Osteoblast (primary cell): Measurements from ENCODE around the gene BCL6B. TPM values are rescaled to one million over a fixed set of nuclear protein-coding genes. Genes with fewer than 3 reads are reported as not detected.
"Not testable (repeated sequence)": the region's sequence is repeated elsewhere in the genome, so short reads cannot be mapped to it uniquely, and the experiment has no call there.

Experiments
- DNase-seq: peaks from one replicate; pipeline ENCODE4 v3.0.0; 2011; ENCODE audit warnings: low spot score, mixed read lengths; ENCODE audit not compliant: insufficient read length; ENCODE audit errors: missing footprints
- H2AFZ ChIP-seq: 2 replicates; pipeline ENCODE4 v1.6.0; 2011; ENCODE audit warnings: mild to moderate bottlenecking, low read length
- H3K27ac ChIP-seq: 2 replicates; pipeline ENCODE4 v1.5.1; 2011; ENCODE audit warnings: mild to moderate bottlenecking, low read depth, low read length, moderate library complexity
- H3K27me3 ChIP-seq: 2 replicates; pipeline ENCODE4 v1.6.0; 2012; ENCODE audit warnings: mild to moderate bottlenecking, control low read depth, inconsistent platforms, low read length, moderate library complexity; ENCODE audit not compliant: insufficient read depth
- H3K36me3 ChIP-seq: 2 replicates; pipeline ENCODE4 v1.5.1; 2011; ENCODE audit warnings: mild to moderate bottlenecking, low read length, control low read depth, moderate library complexity; ENCODE audit not compliant: insufficient read depth
- H3K4me1 ChIP-seq: 2 replicates; pipeline ENCODE4 v1.5.1; 2011; ENCODE audit warnings: mild to moderate bottlenecking, low read length, control low read depth, moderate library complexity; ENCODE audit not compliant: insufficient read depth
- H3K4me2 ChIP-seq: 2 replicates; pipeline ENCODE4 v1.6.0; 2011; ENCODE audit warnings: mild to moderate bottlenecking, low read length; ENCODE audit not compliant: insufficient read depth
- H3K4me3 ChIP-seq: fragments of 200-600 bp; sonication (generic); 3 replicates; pipeline ENCODE4 v1.5.1; 2012; ENCODE audit warnings: mild to moderate bottlenecking, low read length, inconsistent platforms; ENCODE audit not compliant: insufficient read depth
- H3K79me2 ChIP-seq: 2 replicates; pipeline ENCODE4 v1.6.0; 2012; ENCODE audit warnings: mild to moderate bottlenecking, low read length, control low read depth, inconsistent platforms; ENCODE audit not compliant: insufficient read depth
- H3K9me3 ChIP-seq: 2 replicates; pipeline ENCODE4 v1.5.1; 2011; ENCODE audit warnings: low read depth, low read length, control low read depth
- H4K20me1 ChIP-seq: 2 replicates; pipeline ENCODE4 v1.6.0; 2012; ENCODE audit warnings: mild to moderate bottlenecking, low read length, control low read depth; ENCODE audit not compliant: insufficient read depth
- CTCF ChIP-seq: IDR thresholded peaks from 2 replicates; pipeline ENCODE4 v1.5.1; 2011; ENCODE audit warnings: mild to moderate bottlenecking, low read depth, low read length, moderate library complexity; ENCODE audit errors: extremely low read depth
- total RNA-seq: library from RNA; depleted of rRNA; stranded (reverse); fragments of >200 nt; gene quantifications from 2 replicates; pipeline ENCODE4 v1.2.3, GENCODE V29; 2012

BCL6B gene
- total RNA-seq, 1 donor: not detected

- H3K4me3 ChIP-seq: peak within 1 kb of the TSS; percentile 63
- H3K4me1 ChIP-seq: peaks cover 11% of the 10 kb centered on the region
- peaks cover 38% of the 10 kb centered on the region for H3K27me3 ChIP-seq
- DNase-seq: peak; percentile 90
- H3K27ac ChIP-seq: no peak within 1 kb of the TSS
- no peaks in the 10 kb centered on the region for H3K9me3 ChIP-seq
- no peak for TF ChIP-seq CTCF
- peak within 1 kb of the TSS; percentile 51 for H2AFZ ChIP-seq
- H3K79me2 ChIP-seq: no peaks in the 10 kb centered on the region
- no peaks in the 10 kb centered on the region for H4K20me1 ChIP-seq
- H3K36me3 ChIP-seq: no peaks in the 10 kb centered on the region
- H3K4me2 ChIP-seq: peak within 1 kb of the TSS; percentile 78
These were observed 20.8 kb downstream of the BCL6B start, which contains the start of gene SLC16A11 for GRCh38 chr17:7043497-7044198. Gene SLC16A11, minus strand, starts transcription at chr17:7044092. Its CDS starts 579 bp downstream, at chr17:7043513.

DNA sequence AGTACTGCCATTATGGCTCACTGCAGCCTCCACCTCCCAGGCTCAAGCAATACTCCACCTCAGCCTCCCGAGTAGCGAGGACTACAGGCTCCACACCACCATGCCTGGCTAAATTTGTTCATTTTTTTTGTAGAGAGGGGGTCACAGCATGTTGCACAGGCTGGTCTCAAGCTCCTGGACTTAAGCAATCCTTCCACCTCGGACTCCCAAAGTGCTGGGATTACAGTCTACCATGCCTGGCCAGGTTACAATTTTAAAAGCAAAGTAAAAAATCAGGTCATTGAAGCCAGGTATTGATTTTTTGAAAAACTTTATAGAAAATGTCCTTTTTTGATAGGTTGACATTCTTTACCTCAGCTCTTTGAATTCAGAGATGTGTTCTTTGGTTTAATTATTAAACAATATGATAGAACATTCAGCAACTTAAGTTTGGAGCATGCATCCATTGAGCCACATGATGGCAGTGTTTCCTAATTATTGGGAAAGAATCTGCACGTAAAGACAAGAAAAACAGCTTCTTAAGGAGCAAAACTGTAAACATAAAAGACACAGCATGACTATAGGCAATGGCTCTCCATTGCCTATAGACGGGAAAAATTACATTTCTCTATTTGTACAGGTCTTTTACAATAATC lies 22.8 kb downstream of the BCL6B start:
- H2AFZ ChIP-seq: no peak overlapping the region
- H3K4me2 ChIP-seq: peak overlapping the region; percentile 3

GRCh38 chr17:7046127-7046724 lies 23.4 kb downstream of the BCL6B start:
- Histone ChIP-seq H3K27ac (no peak overlapping the region), H3K4me2 (peak overlapping the region; percentile 3), H3K36me3 (no peaks in the 10 kb centered on the region), H3K79me2 (no peaks in the 10 kb centered on the region), H2AFZ (no peak overlapping the region), H4K20me1 (no peaks in the 10 kb centered on the region), H3K4me1 (peaks cover 11% of the 10 kb centered on the region), H3K27me3 (peaks cover 45% of the 10 kb centered on the region), H3K9me3 (no peaks in the 10 kb centered on the region), H3K4me3 (no peak overlapping the region)
- peak; percentile 69 for DNase-seq
- TF ChIP-seq CTCF: peak; percentile 3

More for the DNA sequence above, 22.8 kb downstream of the BCL6B start:
- Histone ChIP-seq H3K36me3 (no peaks in the 10 kb centered on the region), H3K9me3 (no peaks in the 10 kb centered on the region), H3K27ac (no peak overlapping the region), H4K20me1 (no peaks in the 10 kb centered on the region), H3K79me2 (no peaks in the 10 kb centered on the region), H3K4me3 (no peak overlapping the region), H3K4me1 (peaks cover 11% of the 10 kb centered on the region), H3K27me3 (peaks cover 43% of the 10 kb centered on the region)
- peak; percentile 93 for DNase-seq
- peak; percentile 89 for TF ChIP-seq CTCF

DNA sequence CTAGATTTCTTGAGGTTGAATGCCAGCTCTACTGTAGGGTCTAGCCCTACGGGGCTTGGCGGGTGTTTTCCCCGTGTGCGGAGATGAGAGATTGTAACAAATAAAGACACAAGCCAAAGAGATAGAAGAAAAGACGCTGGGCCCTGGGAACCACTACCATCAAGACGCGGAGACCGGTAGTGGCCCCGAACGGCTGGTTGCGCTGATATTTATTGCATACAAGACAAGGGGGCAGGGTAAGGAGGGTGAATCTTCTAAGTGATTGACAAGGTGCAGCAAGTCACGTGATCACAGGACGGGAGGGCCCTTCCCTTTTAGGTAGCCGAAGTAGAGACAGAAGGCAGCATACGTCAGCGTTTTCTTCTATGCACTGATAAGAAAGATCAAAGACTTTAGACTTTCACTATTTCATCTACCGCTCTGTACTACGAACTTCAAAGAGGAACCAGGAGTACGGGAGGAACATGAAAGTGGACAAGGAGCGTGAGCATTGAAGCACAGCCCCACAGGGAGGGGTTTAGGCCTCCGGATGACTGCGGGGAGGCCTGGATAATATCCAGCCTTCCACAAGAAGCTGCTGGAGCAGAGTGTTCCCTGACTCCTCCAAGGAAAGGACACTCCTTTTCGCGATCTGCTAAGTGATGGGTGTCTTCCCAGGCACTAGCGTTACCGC lies 24.0 kb downstream of the BCL6B start:
- H3K9me3 ChIP-seq, H2AFZ ChIP-seq, H3K4me2 ChIP-seq, H3K79me2 ChIP-seq, H3K36me3 ChIP-seq, H3K27ac ChIP-seq, H3K4me3 ChIP-seq, H4K20me1 ChIP-seq, DNase-seq: not testable (repeated sequence)
- Histone ChIP-seq H3K27me3 (peaks cover 45% of the 10 kb centered on the region), H3K4me1 (peaks cover 11% of the 10 kb centered on the region)
